T-helper 1 cell (primary cell): ENCODE data around the gene RRP1.
"Not testable (repeated sequence)": the region's sequence is repeated elsewhere in the genome, so short reads cannot be mapped to it uniquely, and the experiment has no call there.

Experiments
- DNase-seq, 5 donors: peaks; one replicate each; pipeline ENCODE4 v3.0.0-alpha.2; 2012 to 2020

RRP1 gene

DNA sequence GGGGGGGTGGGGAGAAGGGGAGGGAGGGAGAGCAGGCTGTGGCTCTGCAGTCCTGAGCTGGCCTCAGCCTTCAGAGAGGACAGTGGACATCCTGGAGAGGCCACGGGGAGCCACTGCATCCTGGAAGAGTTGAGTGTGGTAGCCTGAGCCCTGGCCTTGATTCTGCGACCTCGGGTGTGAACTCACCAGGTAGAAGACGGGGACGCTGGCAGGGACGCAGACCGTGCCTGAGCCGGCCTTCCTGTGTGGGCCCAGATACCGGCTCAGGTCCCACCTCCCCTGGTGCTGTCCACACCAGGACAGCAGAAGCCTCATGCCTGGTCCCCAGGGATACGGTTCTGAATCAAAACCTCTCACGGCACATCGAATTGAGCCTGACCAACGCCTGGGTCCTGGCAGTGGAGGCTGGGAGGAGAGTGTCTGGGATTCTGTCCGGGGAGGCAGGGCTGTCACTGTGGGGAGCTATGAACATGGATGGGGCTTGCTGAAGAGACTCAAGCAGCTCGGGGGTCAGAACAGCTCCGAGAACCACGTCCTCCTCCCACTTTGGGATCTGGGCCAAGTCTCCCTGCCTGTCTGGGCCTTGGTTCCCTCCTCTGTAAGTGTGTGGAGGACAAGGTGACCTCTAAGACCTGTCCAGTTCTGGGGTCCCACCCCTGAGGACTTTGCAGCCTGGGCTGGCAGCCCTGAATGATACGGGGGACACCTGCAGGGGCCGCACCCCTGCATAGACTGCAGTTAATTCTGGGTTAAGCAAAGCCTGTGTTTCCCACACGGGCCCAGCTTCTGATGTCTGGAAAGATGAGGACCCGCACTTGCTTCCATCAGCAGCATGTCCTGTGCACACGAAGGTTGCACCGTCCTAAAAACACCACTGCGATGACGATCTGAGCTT, 30.4 kb downstream of the RRP1 start:
- no peak for DNase-seq

DNA sequence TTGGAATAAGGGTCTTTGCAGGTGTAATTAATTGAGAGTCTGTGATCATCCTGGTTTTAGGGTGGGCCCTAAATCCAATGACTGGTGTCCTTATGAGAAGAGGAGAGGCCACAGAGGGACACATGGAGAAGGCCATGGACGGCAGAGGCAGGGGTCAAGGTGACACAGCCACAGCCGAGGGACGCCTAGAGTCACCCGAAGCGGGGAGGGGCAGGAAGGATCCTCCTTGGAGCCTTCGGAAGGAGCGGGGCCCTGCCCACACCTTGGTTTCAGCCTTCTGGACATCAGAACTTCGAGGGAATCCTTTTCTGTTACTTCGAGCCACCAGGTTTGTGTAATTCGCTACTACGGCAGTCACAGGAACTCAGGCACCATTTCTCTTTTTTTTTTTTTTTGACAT, 31.1 kb downstream of the RRP1 start:
- no peak for DNase-seq

DNA sequence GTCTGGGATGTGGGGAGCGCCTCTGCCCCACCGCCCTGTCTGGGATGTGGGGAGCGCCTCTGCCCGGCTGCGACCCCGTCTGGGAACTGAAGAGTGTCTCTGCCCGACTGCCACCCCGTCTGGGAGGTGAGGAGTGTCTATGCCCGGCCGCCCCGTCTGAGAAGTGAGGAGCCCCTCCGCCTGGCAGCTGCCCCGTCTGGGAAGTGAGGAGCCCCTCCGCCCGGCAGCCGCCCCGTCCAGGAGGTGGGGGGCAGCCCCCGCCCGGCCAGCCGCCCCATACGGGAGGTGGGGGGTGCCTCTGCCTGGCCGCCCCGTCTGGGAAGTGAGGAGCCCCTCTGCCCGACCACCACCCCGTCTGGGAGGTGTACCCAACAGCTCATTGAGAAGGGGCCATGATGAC, 32.8 kb downstream of the RRP1 start:
- DNase-seq = not testable (repeated sequence)

DNA sequence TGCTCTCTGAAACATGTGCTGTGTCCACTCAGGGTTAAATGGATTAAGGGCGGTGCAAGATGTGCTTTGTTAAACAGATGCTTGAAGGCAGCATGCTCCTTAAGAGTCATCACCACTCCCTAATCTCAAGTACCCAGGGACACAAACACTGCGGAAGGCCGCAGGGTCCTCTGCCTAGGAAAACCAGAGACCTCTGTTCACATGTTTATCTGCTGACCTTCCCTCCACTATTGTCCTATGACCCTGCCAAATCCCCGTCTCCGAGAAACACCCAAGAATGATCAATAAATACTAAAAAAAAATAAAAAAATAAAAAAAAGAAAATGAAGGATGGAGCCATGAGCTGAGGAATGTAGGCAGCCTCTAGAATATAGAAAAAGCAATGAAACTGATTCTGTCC, 33.4 kb downstream of the RRP1 start:
- DNase-seq = not testable (repeated sequence)

DNA sequence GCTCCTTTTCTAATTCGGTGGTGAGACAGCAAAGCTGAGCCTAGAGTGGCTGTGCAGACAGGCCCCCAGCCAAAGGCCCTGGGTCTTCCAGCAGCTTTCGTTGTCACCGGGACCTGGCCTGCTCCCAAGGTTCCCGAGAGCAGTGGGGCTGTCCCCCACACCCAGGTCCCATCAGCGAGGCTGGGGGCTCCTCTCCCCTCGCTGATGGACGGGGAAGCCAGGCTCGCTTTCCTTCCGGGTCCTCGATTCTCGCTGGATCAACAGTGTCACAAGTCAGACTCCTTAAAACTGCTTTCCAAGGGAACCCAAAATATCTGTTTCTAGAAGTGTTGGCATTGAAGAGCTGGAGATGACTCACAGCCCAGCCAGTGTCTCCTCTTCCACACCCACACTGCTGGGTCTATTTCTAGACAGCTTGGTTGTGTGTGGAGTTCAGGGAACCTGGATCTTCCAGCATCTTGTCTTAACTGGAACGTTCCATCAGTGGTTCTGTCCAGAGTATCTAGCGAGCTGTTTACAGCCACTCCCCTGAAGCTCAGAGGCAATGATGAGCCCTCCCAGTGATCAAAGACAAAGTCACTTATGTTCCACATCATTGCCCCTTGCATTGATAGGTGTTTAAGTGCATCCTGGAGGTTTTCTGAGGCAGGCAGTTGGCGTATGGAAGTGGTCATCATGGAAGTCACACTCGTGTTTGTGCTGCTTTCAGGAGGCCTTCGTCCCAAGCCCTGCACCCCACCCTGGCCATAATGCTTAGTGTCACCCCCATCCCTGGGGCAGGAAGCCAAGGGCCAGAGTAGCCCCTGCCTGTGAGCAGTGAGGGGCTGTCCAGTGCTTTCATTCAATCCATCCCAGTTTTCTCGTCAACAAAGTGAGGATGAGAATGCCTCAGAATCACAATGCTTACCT, 35.2 kb downstream of the RRP1 start:
- no peak for DNase-seq

DNA sequence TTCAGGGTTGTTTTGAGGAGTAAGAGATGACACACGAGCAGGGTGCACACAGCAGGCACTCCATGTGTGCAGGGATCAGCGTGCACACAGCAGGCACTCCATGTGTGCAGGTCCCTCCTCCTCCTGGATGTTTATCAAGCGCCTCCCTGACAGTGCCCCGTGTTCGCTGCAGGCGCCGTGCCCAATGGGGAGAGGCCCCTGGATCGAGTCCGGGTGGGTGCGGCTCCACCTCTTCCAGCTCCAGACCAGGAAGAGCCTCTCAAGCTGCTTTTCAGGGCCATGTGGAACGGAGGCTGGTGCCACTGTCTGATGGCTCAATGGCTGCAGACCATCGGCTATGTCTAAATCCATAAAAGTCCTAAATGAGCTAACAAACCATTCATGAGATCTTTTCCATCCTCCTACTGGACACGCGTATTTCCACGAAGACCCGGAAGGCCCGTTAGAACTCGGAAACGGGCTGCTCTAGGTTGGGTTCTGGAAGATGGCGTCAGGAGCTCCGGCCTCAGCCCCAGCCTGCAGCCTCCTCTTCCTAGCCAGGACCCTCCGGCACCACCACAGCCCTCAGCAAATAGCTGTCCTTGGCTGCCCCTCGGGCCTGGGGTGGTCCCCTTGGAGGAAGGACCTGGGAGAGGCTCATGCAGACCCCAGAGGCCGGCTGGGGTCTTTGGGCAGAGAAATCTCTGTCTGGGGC, 36.0 kb downstream of the RRP1 start:
- DNase-seq = no peak

DNA sequence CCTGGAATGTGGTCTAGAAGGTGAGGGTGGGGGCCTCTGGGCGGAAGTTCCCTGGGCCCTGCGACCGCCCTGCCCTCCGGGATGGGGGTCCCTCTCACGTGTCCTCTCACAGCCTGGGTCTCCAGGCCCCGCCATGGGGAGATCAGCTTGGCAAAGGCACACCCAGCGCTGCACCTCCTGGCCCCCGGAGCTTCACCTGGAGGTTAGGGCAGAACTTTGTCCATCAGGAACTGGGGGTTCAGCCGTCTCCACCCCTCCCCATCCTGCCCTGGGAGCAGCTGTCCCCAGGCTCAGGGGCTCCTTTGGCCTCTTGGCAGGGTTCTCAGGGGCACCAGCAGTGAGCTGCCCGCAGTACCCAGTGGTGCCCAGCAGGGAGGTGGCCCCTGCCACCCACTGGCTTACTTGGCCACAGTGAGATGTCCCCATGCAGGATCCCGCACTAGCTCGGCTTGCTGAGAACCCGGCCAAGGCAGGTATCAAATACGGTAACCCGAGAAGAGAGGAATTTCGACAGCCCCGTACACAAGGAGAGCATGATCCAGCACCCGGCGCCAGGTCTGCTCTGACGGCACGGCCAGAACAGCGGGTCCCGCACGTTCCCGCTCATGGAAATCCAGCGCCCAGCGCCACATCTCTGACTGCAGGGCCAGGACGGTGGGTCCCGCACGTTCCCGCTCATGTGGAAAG, 36.7 kb downstream of the RRP1 start:
- DNase-seq = no peak

DNA sequence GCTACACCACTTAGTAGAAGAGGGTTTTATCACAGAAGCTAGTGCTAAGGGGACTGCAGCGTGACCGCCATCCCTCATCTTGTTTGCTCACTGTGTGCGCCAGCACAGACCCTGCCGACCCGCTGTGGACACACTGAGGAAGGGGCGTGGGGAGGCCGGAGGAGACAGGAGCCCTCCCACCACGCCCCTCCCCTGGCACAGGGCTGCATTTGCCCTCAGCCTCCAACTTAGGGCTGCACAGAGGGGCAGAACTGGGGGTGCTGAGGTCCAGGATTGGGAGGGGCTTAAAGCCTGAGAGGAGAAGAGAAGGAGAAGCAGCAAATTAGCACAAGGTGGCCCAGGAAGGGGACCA, 37.2 kb downstream of the RRP1 start:
- no peak for DNase-seq

DNA sequence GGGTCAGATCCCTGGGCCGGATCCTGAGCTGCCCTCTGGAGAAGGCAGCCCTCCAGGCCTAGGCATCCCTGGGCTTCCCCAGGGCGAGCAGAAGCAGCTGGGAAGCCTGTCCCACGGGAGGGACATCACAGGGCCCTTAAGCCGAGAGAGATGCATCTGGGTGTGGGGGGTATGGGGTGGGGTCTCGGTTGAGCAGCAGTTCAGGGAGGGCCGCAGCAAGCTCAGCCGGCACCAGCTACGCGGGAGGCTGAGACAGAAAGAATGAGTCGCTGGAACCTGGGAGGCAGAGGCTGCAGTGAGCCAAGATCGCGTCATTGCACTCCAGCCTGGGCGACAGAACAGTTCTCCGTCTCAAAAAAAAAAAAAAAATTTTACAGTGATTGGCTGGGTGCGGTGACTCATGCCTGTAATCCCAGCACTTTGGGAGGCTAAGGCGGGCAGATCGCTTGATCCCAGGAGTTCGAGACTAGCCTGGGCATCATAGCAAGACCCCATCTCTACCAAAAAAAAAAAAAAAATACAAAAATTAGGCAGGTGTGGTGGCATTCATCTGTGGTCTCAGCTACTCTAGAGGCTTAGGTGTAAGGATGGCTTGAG, 37.7 kb downstream of the RRP1 start:
- DNase-seq = no peak

DNA sequence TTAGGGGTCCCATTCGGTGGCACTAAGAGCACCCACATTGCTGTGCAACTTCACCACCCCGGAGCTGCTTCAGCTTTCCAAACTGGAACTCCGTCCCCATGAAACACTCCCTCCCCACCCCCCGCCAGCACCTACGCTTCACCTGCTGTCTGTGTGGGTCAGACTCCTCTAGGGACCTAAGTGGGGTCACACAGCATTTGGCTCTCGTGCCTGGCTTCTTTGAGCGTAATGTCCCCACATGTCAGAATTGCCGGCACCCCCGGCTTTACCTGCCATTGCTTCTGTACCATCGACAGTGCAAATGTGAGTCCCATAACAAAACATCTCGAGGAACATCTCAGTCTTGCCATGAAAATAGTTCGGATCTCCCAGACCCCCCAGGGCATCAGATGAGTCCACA, 39.8 kb downstream of the RRP1 start:
- DNase-seq = no peak

DNA sequence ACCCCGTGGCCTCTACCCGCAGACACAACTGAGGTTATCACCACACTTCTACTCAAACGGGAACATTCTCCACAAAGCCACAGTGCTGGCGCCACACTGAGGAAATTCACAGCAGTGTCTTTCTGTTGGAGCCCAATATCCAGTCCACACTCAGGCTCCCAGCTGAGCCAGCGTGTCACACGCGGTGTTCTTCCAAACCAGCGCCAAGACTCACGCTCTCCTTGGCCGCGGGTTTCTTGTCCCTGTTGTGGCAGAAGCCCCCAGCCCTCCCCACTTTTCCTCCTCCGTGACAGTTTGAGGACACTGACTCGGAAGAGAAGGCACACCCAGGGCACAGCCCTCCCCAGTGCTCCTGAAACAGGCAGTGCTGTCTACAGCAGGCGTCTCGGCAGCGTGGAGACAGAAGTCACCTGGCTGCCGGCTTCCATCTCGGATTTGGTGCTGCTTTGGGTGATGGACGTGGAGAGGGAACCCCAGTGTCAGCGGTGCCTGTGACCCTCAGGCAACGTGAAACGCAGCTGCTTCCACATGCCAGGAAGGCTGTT, 40.3 kb downstream of the RRP1 start:
- no peak for DNase-seq

DNA sequence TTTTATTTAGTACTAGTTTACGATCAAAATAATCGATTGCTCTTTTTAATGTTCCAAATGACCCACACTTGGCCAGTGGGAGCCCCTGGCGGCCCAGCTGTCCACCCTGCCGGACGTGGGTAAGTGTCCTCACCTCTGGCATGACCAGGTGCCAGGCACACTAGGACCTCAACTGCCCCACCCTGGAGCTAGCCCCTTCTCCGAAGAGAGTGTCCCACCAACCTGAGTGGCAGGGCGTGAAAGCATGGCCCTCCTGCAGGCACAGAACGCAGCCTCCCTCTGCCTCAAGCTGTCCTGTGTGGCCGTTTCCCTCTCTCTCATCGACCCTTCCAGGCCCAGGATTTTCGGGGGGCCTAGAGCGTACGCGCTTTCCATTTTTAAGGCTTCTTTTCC, 42.8 kb downstream of the RRP1 start:
- no peak for DNase-seq

DNA sequence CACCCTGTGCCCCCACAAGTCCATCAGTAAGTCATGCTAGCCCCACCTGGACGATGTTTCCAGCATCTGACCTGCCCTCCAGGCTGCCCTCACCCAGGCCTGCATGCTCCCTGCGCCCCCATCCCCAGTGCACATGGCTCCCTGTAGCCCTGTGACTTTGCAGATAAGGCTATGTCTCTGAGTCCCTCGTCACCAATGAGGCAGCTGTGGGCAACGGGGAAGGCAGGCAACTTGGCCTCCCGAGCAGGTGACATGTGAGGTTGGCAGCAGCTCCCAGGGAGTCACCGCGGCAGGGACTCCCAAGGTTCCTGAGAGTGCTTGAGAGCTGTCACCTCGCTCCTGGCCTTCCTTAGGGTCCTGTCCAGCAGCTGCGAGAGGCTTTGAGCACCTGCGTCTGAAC, 43.3 kb downstream of the RRP1 start:
- no peak for DNase-seq

DNA sequence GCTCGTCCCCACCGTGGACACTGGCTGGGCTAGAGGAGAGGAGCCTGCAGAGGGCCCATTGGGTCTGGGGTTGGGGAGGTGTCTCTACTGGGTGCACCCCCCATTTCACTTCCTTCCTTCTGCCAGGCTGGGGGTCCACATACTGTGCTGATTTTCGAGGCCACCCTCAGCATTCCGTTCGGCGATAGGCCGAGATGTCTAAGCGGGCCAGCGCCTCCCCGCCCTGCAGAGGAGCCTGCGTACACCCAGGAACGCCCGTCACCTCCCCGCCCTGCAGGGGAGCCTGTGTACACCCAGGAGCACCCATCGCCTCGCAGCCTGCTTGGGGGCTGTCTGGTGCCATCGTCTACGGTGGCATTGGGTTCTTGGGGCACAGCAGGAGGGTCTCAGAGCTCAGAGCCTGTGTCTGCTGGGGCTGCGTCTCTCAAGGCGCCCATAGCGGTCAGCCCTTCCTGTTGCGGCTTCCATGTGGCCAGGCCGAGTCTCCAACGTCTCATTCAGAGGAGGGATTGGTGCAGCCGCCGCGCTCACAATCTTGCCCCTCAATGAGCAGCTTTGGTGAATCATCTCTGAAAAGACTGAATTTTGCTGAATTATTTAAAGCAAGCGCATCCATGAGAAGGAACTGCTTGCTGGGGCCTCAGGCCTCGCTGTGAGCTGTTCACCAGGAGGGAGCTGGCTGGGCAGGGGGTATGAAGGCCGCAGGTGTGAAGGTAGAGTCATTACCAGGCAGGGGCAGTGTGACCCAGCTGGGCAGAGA, 44.9 kb downstream of the RRP1 start:
- no peak for DNase-seq

DNA sequence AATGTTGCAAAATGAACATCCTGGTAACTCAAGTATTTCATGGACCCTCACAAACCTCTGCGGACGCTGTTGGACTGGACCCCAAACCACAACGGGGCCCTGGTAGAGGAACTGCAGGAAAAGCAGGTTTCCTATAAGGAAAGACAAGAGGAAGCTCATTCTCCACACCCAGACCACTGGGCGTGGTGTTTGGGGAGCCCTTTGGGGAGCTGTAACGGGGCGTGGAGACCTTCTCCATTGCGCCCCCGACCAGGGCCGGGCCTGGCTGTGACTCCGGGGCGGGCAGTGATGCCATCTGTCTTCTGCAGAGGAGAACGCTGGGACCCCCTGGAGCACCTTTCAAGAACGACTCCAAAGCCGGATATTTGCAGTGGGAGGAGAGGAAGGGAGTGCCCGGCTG, 45.7 kb downstream of the RRP1 start:
- no peak for DNase-seq

DNA sequence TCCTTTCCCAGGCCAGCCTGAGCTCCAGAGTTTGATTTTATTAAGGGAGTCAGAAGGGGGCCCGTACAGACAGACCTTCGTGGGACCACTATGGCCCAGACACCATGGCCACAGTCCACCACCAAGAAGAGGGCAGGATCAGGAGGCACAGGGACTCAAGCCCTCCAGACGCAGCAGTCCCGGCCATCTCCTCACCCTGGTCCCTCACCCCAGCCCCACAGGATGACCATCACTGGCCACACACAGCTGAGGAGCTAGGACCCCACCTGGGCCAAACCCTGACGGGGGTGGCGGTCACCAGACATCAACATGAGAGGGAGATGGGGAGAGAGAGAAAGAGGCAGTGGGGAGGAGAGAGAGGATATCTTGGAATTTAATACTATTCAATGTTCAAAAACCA, 46.5 kb downstream of the RRP1 start:
- no peak for DNase-seq

DNA sequence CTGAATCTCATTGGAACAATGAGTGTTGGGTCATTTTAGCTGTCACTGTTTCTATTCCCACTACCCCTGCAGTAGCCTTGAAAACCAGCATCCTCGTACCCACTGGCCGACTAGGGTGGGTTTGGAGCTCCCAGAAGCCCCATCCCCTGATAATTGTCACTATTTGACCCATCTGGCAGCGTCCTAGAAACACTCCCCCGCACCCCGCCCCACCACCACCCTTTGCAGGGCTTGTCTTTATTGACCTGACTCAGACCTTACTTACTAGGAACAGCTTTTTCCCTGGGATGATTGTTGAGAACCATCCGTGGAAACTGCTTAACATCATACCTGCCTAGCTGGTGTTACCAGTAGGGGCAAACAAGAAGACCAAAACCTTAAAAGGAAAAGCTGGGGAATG, 47.2 kb downstream of the RRP1 start:
- DNase-seq = no peak

DNA sequence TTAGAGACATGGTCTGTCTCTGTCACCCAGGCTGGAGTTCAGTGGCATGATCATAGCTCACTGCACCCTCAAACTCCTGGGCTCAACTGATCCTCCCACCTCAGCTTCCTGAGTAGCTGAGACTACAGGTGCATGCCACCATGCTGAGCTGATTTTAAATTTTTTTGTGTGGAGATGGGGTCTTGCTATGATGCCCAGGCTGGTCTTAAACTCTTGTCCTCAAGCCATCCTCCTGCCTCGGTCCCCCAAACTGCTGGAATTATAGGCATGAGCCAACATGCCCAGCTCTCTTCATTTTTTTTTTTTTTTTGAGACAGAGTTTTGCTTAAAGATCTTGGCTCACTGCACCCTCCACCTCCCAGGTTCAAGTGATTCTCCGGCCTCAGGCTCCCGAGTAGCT, 50.9 kb downstream of the RRP1 start:
- no peak for DNase-seq

DNA sequence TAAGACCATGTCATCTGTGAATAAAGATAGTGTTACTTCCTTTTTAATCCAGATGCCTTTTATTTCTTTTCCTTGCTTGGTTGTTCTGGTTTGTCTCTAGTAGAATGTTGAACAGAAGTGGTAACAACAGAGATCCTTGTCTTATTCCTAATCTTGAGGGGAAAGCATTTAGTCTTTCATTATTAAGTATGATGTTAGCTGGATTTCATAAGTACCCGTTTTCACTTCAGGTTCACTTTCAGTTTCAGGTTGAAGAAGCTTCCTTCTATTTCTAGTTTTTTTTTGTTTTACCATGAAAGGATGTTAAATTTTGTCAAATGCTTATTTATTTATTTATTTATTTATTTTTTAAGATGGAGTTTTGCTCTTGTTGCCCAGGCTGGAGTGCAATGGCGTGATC, 53.4 kb downstream of the RRP1 start:
- DNase-seq = peak in 1 of 5 donors; percentile 67

DNA sequence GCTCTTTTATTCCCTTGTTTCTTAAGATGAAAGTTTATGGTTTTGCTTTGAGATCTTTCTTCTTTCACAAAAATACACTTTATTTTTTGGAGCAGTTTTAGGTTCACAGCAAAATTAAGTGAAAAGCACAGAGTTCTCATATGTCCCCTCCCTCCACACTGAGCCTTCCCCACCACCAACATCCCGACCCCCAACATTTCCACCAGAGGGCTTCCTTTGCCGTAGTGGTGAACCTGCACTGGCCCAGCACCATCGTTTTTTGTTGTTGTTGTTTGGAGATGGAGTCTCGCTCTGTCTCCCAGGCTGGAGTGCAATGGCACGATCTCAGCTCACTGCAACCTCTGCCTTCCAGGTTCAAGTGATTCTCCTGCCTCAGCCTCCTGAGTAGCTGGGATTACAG, 55.5 kb downstream of the RRP1 start:
- DNase-seq = not testable (repeated sequence)

DNA sequence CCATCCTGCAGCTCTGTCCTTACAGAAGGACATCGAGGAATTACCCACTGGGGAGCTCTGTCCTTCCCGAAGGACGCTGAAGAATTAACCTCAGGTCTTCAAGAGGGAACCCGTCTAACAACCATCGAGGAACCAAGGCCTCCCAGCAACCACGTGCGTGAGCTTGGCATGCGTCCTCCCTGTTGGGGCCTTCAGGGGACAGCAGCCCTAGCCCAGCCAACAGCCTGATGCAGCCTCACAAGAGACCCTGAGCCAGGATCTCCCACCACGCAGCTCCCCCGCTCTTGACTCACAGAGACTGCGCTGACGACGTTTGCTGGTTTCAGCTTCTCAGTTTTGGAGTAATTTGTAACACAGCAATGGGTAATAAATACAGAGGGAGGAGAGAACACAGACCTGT, 56.0 kb downstream of the RRP1 start:
- no peak for DNase-seq
